GM19467 (cell line): ENCODE results near the gene EP300.
"Not testable (repeated sequence)": the region's sequence is repeated elsewhere in the genome, so short reads cannot be mapped to it uniquely, and the experiment has no call there.

Source experiments
- ATAC-seq: cut with Tn5 transposase; IDR thresholded peaks from one replicate; pipeline ENCODE4 v1.9.1; 2021; ENCODE audit warnings: mild to moderate bottlenecking, moderate library complexity; ENCODE audit not compliant: unreplicated experiment

EP300 gene

GRCh38 chr22:41146573-41146972, 54.2 kb downstream of the EP300 start:
- ATAC-seq, result no peak

- ATAC-seq, result no peak
These were observed 55.3 kb downstream of the EP300 start for GRCh38 chr22:41147722-41148121.

GRCh38 chr22:41152902-41153301, 60.5 kb downstream of the EP300 start:
- no peak for ATAC-seq

DNA sequence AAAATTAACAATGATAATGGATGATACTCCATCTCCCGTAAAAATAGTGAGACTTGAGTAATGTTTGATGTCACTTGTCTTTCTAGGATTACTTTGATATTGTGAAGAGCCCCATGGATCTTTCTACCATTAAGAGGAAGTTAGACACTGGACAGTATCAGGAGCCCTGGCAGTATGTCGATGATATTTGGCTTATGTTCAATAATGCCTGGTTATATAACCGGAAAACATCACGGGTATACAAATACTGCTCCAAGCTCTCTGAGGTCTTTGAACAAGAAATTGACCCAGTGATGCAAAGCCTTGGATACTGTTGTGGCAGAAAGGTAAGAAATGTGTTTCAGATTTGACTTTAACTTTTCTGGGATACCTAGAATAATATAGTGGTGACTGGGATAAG, 64.7 kb downstream of the EP300 start:
- no peak for ATAC-seq

- no peak for ATAC-seq
These were observed 76.8 kb downstream of the EP300 start for GRCh38 chr22:41169157-41169556.

DNA sequence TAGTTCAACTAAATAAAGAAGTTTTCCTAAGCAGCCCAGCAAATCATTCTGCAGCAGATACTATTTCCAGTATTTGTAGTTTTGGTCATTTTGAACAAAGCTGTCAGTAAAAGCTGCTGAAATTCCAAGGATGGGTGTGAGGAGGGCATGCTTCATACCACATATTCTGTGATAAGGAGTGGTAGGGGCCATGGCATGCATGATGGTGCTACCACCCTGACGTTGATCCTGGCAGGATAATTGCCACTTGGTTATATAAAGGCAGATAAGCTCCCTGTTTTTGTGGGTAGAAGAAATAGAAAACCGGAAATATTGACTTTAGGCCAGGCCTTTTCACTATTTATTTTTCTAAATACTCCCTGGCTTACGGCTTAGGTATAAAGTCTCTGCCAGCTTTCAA, 79.6 kb downstream of the EP300 start:
- no peak for ATAC-seq

DNA sequence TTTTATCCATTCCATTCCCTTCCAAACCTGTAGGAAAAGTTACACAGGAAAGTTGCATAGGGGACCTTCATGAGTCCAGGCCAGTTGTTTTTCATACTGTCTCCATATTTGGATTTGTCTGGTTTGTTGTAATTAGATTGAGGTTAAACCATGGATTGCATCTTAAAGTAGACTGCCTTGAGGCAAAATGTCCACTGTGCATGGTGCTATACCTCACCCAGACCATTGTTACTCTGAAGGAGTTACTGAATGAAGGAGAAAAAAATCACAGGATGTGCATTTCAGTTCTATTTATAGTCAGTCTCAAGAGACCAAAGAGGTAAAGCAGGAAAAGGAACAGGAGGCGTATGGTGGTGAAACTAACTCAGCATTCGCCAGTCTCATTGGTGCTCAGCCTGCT, 83.2 kb downstream of the EP300 start:
- no peak for ATAC-seq

DNA sequence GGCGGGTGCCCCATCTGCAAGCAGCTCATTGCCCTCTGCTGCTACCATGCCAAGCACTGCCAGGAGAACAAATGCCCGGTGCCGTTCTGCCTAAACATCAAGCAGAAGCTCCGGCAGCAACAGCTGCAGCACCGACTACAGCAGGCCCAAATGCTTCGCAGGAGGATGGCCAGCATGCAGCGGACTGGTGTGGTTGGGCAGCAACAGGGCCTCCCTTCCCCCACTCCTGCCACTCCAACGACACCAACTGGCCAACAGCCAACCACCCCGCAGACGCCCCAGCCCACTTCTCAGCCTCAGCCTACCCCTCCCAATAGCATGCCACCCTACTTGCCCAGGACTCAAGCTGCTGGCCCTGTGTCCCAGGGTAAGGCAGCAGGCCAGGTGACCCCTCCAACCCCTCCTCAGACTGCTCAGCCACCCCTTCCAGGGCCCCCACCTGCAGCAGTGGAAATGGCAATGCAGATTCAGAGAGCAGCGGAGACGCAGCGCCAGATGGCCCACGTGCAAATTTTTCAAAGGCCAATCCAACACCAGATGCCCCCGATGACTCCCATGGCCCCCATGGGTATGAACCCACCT, 84.7 kb downstream of the EP300 start:
- no peak for ATAC-seq

GRCh38 chr22:41177622-41178424, 85.4 kb downstream of the EP300 start:
- no peak for ATAC-seq

GRCh38 chr22:41178425-41178975, 86.1 kb downstream of the EP300 start:
- ATAC-seq, result no peak

GRCh38 chr22:41180362-41180761, 88.0 kb downstream of the EP300 start:
- ATAC-seq, result not testable (repeated sequence)

DNA sequence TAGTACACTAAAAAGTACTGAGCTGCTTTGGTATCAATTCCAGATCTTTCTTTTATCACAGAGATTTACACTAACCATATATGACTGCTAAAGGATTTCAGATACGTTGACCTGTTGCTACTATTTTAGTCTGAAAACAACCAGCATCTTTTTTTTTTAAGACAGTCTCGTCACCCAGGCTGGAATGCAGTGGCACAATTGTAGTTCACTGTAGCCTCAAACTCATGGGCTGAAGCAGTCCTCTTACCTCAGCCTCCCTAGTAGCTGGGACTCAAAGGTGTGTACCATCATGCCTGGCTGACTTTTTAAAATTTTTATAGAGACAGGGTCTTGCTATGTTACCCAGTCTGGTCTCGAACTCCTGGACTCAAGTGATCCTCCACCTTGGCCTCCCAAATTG, 88.5 kb downstream of the EP300 start:
- no peak for ATAC-seq

DNA sequence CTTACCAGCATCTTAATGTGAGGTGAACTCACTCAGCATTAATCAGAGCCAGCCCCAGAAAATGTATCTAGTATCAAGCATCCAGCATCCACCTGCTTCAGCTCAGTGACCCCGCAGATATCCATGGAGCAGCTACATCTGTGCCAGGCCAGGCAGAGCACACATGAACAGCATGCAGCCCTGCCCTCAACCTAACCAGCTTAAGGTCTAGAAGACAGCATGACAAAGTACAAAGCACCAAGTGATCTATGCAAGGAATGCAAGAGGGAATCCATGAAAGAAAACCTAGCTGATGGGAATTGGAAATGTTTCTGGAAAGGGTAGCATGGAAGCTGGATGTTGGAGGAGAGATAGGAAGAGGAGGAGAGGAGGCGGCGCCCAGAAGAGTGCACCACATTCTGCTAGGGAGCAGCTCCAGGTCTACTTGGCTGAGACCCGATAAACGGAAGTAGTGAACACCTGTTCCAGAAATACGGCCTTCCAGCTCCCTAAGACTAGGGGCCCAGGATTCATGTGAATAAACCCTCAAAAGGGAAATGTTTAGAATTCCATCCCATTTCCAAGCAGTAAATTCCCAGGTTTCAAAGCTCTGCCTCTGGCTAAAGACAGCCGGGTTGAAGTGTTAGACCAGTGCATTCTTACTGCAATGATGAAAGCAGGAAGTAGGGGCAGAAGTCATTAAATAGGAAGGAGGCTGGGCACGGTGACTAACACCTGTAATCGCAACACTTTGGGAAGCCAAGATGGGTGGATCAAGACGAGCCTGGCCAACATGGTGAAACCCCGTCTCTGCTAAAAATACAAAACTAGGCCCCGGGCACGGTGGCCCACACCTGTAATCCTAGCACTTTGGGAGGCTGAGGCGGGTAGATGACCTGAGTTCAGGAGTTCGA, 89.2 kb downstream of the EP300 start:
- ATAC-seq, result no peak

DNA sequence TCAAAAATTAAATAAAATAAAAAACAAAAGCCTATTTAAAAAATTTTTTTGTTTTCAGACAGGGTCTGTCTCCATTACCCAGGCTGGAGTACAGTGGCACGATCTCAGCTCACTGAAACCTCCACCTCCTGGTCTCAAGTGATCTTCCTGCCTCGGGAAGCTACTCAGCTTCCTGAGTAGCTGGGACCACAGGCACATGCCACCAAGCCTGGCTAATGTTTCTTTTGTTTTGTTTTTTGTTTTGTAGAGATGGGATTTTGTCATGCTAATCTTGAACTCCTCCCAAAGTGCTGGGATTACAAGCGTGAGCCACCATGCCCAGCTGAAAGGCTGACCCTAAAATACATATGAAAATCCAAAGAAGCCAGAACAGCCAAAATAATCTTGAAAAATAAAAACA, 92.3 kb downstream of the EP300 start:
- ATAC-seq, result no peak

GRCh38 chr22:41191467-41191866, 99.1 kb downstream of the EP300 start:
- ATAC-seq, result no peak

GRCh38 chr22:41193829-41194228, 101.4 kb downstream of the EP300 start:
- ATAC-seq, result no peak

GRCh38 chr22:41197038-41197972, 104.9 kb downstream of the EP300 start:
- peak; percentile 68 for ATAC-seq

DNA sequence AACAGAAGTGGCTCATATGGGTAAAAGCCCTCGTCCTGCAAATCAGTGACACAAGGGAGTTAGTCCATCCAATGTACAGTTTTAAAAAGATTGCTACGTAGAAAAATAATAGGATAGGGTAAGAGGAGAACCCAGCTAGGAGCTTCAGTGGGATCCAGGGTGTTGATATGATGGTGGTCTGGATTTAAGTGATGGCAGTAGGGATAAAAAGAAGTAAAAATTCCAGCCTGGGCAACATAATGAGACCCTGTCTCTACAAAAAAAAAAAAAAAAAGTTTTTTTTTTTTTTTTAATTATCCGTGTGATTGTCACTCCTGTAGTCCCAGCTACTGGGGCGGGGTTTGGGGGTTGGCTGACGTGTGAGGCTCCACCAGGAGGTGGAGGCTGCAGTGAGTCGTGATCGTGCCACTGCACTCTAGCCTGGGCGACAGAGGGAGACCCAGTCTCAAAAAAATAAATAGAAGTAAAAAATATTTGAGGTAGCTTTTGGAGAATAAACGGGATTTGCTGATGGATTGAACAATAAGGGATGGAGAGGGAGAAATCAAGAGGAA, 105.7 kb downstream of the EP300 start:
- ATAC-seq, result no peak

DNA sequence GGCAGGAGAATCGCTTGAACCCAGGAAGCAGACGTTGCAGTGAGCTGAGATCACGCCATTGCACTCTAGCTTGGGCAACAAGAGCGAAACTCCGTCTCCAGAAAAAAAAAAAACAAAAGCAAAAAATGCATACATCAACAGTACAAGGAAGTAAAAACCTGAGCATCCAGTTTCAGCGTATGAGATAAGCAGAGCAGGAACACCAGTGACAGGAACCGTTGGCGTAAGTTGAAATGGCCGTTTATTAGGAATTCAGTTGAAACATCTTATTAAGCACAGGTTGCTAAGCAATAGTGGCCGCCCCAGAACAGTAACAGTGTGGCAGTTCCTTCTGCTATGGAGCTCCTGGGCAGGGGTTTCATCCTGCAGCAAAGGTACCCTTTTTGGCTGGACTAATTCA, 108.7 kb downstream of the EP300 start:
- ATAC-seq, result no peak

GRCh38 chr22:41203118-41203517, 110.7 kb downstream of the EP300 start:
- no peak for ATAC-seq
